GM21390 (cell line): ENCODE data around the gene AGMAT.

Source experiments
- ATAC-seq: cut with Tn5 transposase; IDR thresholded peaks from one replicate; pipeline ENCODE4 v1.9.1; 2021; ENCODE audit not compliant: unreplicated experiment

AGMAT gene

GRCh38 chr1:15524283-15525049 is 60.4 kb downstream of the AGMAT start:
- ATAC-seq, result peak; percentile 38

- ATAC-seq, result peak; percentile 4
Measured at GRCh38 chr1:15524021-15524282, 60.9 kb downstream of the AGMAT start, which contains the start of gene CASP9. CASP9 (minus strand) TSS chr1:15524215; CDS start chr1:15524200, 15 bp downstream.

- no peak for ATAC-seq
Measured at GRCh38 chr1:15523104-15524020, 61.5 kb downstream of the AGMAT start.

- ATAC-seq, result no peak
Measured at GRCh38 chr1:15522551-15522950, 62.3 kb downstream of the AGMAT start.
